Liver (tissue), 9 donors: ENCODE measurements around the gene BRWD1. TPM values are rescaled to one million over a fixed set of nuclear protein-coding genes. Genes with fewer than 3 reads are reported as not detected.

ENCODE experiments used
- DNase-seq: peaks from one replicate; pipeline ENCODE4 v3.0.0-alpha.2; 2017; ENCODE audit warnings: low spot score
- H3K27ac ChIP-seq, 2 donors: one replicate each; pipeline ENCODE4 v1.7.0; 2013; ENCODE audit warnings: inconsistent platforms in 2 of 2, low read length in 2 of 2, control low read depth in 1 of 2, low read depth in 1 of 2, mild to moderate bottlenecking in 1 of 2
- H3K27me3 ChIP-seq, 4 donors: one replicate each; pipeline versions ENCODE4 v1.6.1 to v1.7.0; 2013; ENCODE audit warnings: low read length in 3 of 4, inconsistent platforms in 1 of 4, mild to moderate bottlenecking in 1 of 4, moderate library complexity in 1 of 4; ENCODE audit not compliant: control insufficient read depth in 4 of 4, insufficient read depth in 4 of 4
- H3K36me3 ChIP-seq, 4 donors: one replicate each; pipeline versions ENCODE4 v1.6.1 to v1.7.0; 2013; ENCODE audit warnings: low read length in 3 of 4, mild to moderate bottlenecking in 3 of 4, low read depth in 1 of 4, moderate library complexity in 1 of 4; ENCODE audit not compliant: control insufficient read depth in 4 of 4, insufficient read depth in 3 of 4
- H3K4me1 ChIP-seq, 4 donors: one replicate each; pipeline versions ENCODE4 v1.6.1 to v1.7.0; 2013; ENCODE audit warnings: low read length in 3 of 4, mild to moderate bottlenecking in 3 of 4, moderate library complexity in 1 of 4; ENCODE audit not compliant: control insufficient read depth in 4 of 4, insufficient read depth in 4 of 4
- H3K4me3 ChIP-seq, 3 donors: one replicate each; pipeline versions ENCODE4 v1.6.1 to v1.7.0; 2013; ENCODE audit warnings: low read length in 3 of 3, control low read depth in 1 of 3, low read depth in 1 of 3, mild to moderate bottlenecking in 1 of 3
- H3K9ac ChIP-seq, 2 donors: one replicate each; pipeline ENCODE4 v1.7.0; 2013; ENCODE audit warnings: low read length in 2 of 2, mild to moderate bottlenecking in 2 of 2, moderate library complexity in 2 of 2, control low read depth in 1 of 2, low read depth in 1 of 2
- H3K9me3 ChIP-seq, 4 donors: one replicate each; pipeline versions ENCODE4 v1.6.1 to v1.7.0; 2013; ENCODE audit warnings: low read length in 3 of 4; ENCODE audit not compliant: control insufficient read depth in 4 of 4
- EGR1 ChIP-seq, 2 donors: IDR thresholded peaks; 2 replicates each; pipeline ENCODE4 v1.6.1; 2016 to 2018; ENCODE audit warnings: antibody characterized with exemption in 2 of 2, low read depth in 2 of 2
- FOXA1 ChIP-seq: IDR thresholded peaks from 2 replicates; pipeline ENCODE4 v1.6.1; 2016; ENCODE audit warnings: antibody characterized with exemption
- FOXA2 ChIP-seq: IDR thresholded peaks from 2 replicates; pipeline ENCODE4 v1.6.1; 2016; ENCODE audit warnings: antibody characterized with exemption
- GABPA ChIP-seq, 2 donors: IDR thresholded peaks in 1 of 2; conservative IDR thresholded peaks in 1 of 2; 2 replicates each; pipeline ENCODE4 v1.6.1; 2016; ENCODE audit warnings: antibody characterized with exemption in 2 of 2, mild to moderate bottlenecking in 1 of 2, moderate library complexity in 1 of 2
- HNF4A ChIP-seq, 2 donors: conservative IDR thresholded peaks; 2 replicates each; pipeline ENCODE4 v1.6.1; 2016; ENCODE audit warnings: antibody characterized with exemption in 2 of 2, mild to moderate bottlenecking in 2 of 2
- HNF4G ChIP-seq: IDR thresholded peaks from 2 replicates; pipeline ENCODE4 v1.6.1; 2016; ENCODE audit warnings: antibody characterized with exemption
- JUND ChIP-seq, 2 donors: IDR thresholded peaks; 2 replicates each; pipeline ENCODE4 v1.6.1; 2016; ENCODE audit warnings: antibody characterized with exemption in 2 of 2
- NR2F2 ChIP-seq: IDR thresholded peaks from 2 replicates; pipeline ENCODE4 v1.6.1; 2016; ENCODE audit warnings: antibody characterized with exemption
- RAD21 ChIP-seq, 2 donors: IDR thresholded peaks; 2 replicates each; pipeline ENCODE4 v1.6.1; 2016; ENCODE audit warnings: antibody characterized with exemption in 2 of 2, mild to moderate bottlenecking in 2 of 2
- RXRA ChIP-seq, 2 donors: IDR thresholded peaks; 2 replicates each; pipeline ENCODE4 v1.6.1; 2017 to 2018; ENCODE audit warnings: antibody characterized with exemption in 2 of 2, mild to moderate bottlenecking in 1 of 2
- SP1 ChIP-seq: IDR thresholded peaks from 2 replicates; pipeline ENCODE4 v1.6.1; 2018; ENCODE audit warnings: antibody characterized with exemption, mild to moderate bottlenecking
- TAF1 ChIP-seq: conservative IDR thresholded peaks from 2 replicates; pipeline ENCODE4 v1.6.1; 2016; ENCODE audit warnings: antibody characterized with exemption, mild to moderate bottlenecking
- YY1 ChIP-seq: IDR thresholded peaks from 2 replicates; pipeline ENCODE4 v1.6.1; 2016; ENCODE audit warnings: antibody characterized with exemption, mild to moderate bottlenecking
- WGBS: extraction: QIAGEN DNeasy Blood & Tissue Kit; methylation state at CpG from one replicate; pipeline ENCODE4 v1.1.7; 2013; 5-methylcytosine and 5-hydroxymethylcytosine counted together
- polyA plus RNA-seq, 2 donors: library from polyadenylated mRNA; stranded (reverse) in 1 of 2; unstranded in 1 of 2; fragments of 200-250 nt in 1 of 2; fragments of >200 nt in 1 of 2; fragmentation: Nextera tagmentation in 1 of 2; extraction: Ambion mirVana in 1 of 2; gene quantifications; one replicate each; pipeline versions ENCODE4 v1.2.1 to v1.2.3, GENCODE V29; 2013 to 2015
- total RNA-seq, 2 donors: library from RNA; depleted of rRNA; stranded (reverse); fragments of >200 nt; gene quantifications; one replicate each; pipeline ENCODE4 v1.2.3, GENCODE V29; 2014
- TF ChIP-seq, protein P1 (sequence below): IDR thresholded peaks from 2 replicates; pipeline ENCODE4 v1.6.1; 2016; ENCODE audit warnings: antibody characterized with exemption
- donor health status: healthy.
- donor health status: healthy.
- donor health status: healthy.
- donor health status: healthy.
- donor health status: healthy.

The BRWD1 gene
- total and polyA plus RNA-seq, 4 donors, result 5.2 to 56.6 (median 20.9) TPM

DNA sequence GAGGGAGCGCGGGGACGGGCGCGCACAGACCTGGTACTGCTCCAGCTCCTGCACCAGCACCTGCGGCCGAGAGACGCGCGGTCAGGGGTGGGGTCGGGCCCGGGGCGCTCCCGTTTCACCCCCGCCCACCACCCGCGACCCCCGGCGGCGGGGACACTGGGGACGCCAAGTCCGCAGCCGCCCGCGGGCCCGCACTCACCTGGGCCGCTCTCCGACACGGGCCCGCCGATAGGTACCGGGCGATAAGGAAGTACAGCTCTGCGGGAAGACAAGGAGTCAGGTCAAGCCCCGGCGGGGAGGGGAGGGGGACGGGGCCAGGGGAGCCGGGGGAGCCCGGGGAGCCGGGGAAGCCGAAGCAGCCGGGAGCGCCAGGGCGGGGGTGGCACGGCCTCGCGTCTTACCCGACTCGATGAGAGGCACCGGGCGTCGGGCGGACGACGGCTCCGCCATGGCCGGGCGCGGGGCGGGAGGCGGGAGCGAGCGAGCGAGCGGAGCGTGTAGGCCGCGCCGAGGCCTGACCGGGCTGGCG is 326 bp downstream of the BRWD1 start:
- under 1% methylated on average over 71 of the region's 71 CpGs for WGBS
- Histone ChIP-seq H3K4me1 (peaks cover 5 to 24% (median 12%) of the 10 kb centered on the region in 4 donors), H3K4me3 (peak overlapping the region in 2 of 3 donors; percentile 68 to 98), H3K9ac (peak overlapping the region in 1 of 2 donors; percentile 76), H3K27me3 (no peaks in the 10 kb centered on the region), H3K36me3 (peaks cover 0 to 7% (median 2%) of the 10 kb centered on the region in 4 donors), H3K27ac (peak overlapping the region; percentile 97 to 99), H3K9me3 (no peaks in the 10 kb centered on the region)
- TF ChIP-seq NR2F2 (no peak), TAF1 (no peak), JUND (IDR thresholded peaks at IDR 0.05) (no peak), GABPA (IDR thresholded peaks at IDR 0.05 in 1 of 2, conservative IDR thresholded peaks at IDR 0.05 in 1 of 2) (no peak), HNF4A (conservative IDR thresholded peaks at IDR 0.05) (no peak), EGR1 (IDR thresholded peaks at IDR 0.05; ENCODE audit: low read depth in 2 of 2) (no peak), HNF4G (no peak), FOXA1 (no peak), RXRA (IDR thresholded peaks at IDR 0.05) (no peak), RAD21 (IDR thresholded peaks at IDR 0.05) (no peak), YY1 (no peak)
- TF ChIP-seq, protein P1, sequence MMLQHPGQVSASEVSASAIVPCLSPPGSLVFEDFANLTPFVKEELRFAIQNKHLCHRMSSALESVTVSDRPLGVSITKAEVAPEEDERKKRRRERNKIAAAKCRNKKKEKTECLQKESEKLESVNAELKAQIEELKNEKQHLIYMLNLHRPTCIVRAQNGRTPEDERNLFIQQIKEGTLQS, result no peak
- DNase-seq, result no peak

DNA sequence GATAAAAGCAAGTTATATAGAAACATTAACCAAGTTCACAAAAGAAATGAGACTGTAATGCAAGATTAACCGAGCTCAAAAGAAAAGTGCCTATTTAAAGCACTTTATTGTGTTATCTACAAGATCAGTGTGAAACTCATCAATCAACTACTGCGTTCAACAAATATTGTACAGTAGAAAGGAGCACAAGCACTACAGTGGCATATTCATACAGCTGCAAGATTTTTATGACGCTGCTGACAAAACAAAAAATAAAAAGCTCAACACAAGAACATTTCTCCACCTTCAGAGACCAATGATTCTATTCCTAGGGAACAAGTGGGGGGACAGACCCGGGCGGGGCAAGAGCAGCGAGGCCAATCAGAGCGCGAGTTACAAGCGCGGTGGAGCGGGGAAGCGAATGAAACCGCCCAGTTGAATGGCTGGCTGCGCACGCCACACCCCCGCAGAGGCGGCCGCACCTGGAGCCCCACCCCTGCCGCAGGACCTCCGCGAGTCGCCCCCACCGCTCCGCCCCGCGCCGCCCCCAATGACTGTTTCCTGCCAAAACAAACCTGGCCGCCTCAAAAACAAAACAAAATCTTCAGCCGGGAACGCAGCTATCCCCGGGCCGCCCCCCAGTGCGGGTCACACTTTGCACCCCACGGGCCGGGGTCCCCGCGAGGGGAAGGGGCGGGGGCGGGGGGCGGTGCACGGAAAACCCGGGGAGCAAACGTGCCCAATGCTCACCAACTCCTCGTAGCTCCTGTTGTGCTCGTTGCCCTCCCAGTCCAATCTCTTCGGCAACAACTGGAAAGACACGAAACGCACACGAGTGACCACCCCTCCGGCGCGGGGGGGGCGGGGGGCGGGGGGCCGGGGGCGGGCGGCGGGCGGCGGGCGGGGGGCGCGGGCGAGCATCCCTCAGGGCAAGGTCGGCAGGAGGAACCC is 1.1 kb downstream of the BRWD1 start:
- peaks cover 5 to 20% (median 12%) of the 10 kb centered on the region in 4 donors for H3K4me1 ChIP-seq
- TF ChIP-seq EGR1 (IDR thresholded peaks at IDR 0.05; ENCODE audit: low read depth in 2 of 2) (peak; percentile 75 to 79), SP1 (peak; percentile 95), FOXA2 (no peak), YY1 (no peak)
- H3K9ac ChIP-seq, result no peak overlapping the region
- peak; percentile 97 for DNase-seq
- H3K27me3 ChIP-seq, result no peaks in the 10 kb centered on the region
- peaks cover 1 to 7% (median 3%) of the 10 kb centered on the region in 4 donors for H3K36me3 ChIP-seq
- H3K27ac ChIP-seq, result peak overlapping the region; percentile 97 to 99
- H3K4me3 ChIP-seq, result peak overlapping the region; percentile 58 to 98 (median 68)
- H3K9me3 ChIP-seq, result no peaks in the 10 kb centered on the region
- 2% methylated on average over 65 of the region's 65 CpGs for WGBS

DNA sequence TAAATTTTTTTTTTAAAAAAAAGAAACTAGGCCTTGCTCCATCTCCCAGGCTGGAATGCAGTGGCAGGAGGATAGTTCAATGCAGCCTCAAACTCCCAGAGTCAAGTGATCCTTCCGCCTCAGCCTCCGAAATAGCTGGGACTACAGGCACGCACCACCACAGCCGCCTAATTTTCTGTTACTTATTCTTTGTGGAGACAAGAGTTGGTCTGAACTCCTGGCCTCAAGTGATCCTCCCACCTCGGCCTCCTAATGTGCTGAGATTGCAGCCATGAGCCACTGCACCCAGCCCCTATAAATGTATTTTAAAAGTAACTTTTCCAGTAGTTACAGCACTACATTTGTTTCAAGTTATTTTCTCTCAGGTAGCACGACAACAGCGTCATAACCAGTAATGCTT is 2.3 kb downstream of the BRWD1 start:
- H3K9me3 ChIP-seq, result no peaks in the 10 kb centered on the region
- no peak for DNase-seq
- peaks cover 1 to 7% (median 3%) of the 10 kb centered on the region in 4 donors for H3K36me3 ChIP-seq
- no peak overlapping the region for H3K4me3 ChIP-seq
- H3K27ac ChIP-seq, result no peak overlapping the region
- H3K9ac ChIP-seq, result no peak overlapping the region
- WGBS, result 97% methylated on average over 7 of the region's 7 CpGs
- no peak for TF ChIP-seq NR2F2
- no peaks in the 10 kb centered on the region for H3K27me3 ChIP-seq
- H3K4me1 ChIP-seq, result peaks cover 5 to 16% (median 10%) of the 10 kb centered on the region in 4 donors
